DND-41 (cell line): ENCODE data around the gene F8A2.

ENCODE experiments used
- EZH2 ChIP-seq: IDR thresholded peaks from 3 replicates; pipeline ENCODE4 v1.6.1; 2012; ENCODE audit warnings: borderline replicate concordance, low read depth, mild to moderate bottlenecking, moderate library complexity, low read length, inconsistent platforms; ENCODE audit not compliant: severe bottlenecking
- TF ChIP-seq, protein P1 (sequence below): IDR thresholded peaks from 2 replicates; pipeline ENCODE4 v1.5.1; 2012; ENCODE audit warnings: borderline replicate concordance, low read length, moderate library complexity, mild to moderate bottlenecking; ENCODE audit not compliant: poor library complexity, severe bottlenecking; ENCODE audit errors: extremely low read depth

DNA sequence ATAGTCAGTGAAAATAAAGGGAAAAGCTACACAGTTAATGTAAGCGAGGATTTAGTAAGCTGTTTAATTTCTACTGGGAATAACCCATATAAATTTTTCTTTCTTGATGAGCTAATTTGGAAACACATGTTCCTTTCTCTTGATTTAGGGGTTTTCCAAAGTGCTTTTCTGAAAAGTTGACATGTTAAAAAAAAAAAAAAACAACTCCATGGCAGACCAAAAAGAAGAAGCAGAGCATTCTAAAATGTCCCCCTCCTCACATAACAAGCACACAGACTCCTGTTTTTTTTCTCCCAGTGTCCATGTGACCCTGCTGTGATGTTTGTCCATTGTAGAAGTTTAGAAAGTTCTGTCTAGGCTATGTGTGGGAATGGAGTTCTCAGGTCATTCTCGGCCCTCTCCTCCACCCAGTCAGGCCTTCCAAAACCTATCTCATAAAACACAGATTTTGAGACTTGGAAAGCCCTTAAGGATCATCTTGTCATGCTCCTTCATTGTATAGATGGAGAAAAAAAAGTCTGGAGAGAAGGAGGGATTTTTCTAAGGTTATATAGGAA, 48.3 kb upstream of the F8A2 start:
- TF ChIP-seq, protein P1, sequence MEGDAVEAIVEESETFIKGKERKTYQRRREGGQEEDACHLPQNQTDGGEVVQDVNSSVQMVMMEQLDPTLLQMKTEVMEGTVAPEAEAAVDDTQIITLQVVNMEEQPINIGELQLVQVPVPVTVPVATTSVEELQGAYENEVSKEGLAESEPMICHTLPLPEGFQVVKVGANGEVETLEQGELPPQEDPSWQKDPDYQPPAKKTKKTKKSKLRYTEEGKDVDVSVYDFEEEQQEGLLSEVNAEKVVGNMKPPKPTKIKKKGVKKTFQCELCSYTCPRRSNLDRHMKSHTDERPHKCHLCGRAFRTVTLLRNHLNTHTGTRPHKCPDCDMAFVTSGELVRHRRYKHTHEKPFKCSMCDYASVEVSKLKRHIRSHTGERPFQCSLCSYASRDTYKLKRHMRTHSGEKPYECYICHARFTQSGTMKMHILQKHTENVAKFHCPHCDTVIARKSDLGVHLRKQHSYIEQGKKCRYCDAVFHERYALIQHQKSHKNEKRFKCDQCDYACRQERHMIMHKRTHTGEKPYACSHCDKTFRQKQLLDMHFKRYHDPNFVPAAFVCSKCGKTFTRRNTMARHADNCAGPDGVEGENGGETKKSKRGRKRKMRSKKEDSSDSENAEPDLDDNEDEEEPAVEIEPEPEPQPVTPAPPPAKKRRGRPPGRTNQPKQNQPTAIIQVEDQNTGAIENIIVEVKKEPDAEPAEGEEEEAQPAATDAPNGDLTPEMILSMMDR: no peak
- TF ChIP-seq EZH2: no peak
